WTC11 (cell line): ENCODE results near the gene SUPT3H. TPM values are rescaled to one million over a fixed set of nuclear protein-coding genes. Genes with fewer than 3 reads are reported as not detected.

ENCODE experiments used
- ATAC-seq: fragments of 200-7000 bp; cut with Tn5 transposase; 2 replicates; pipeline ENCODE4 v1.10.0; 2021; ENCODE audit warnings: mild to moderate bottlenecking, moderate library complexity
- CTCF ChIA-PET: fragments of 300-600 bp; sonication (Branson Sonifier 250); formaldehyde crosslinking; loops from one replicate; lab custom pipeline; 2021; ENCODE audit warnings: antibody characterized with exemption; lab: Charles Lee
- POLR2A ChIA-PET: fragments of 350-600 bp; sonication (Branson Sonifier 250); formaldehyde crosslinking; loops from one replicate; lab custom pipeline; 2021; ENCODE audit warnings: antibody characterized with exemption; lab: Charles Lee
- DNase-seq: peaks from one replicate; pipeline ENCODE4 v3.0.0; 2021; ENCODE audit warnings: low spot score
- H3K27ac Mint-ChIP-seq: 2 replicates; pipeline ENCODE4 v1.8.0; 2021; ENCODE audit warnings: mixed read lengths
- H3K27me3 Mint-ChIP-seq: 2 replicates; pipeline ENCODE4 v1.8.0; 2021; ENCODE audit warnings: low read depth, mild to moderate bottlenecking, moderate library complexity, mixed read lengths
- H3K36me3 Mint-ChIP-seq: 2 replicates; pipeline ENCODE4 v1.8.0; 2021; ENCODE audit warnings: mixed read lengths
- H3K4me1 Mint-ChIP-seq: 2 replicates; pipeline ENCODE4 v1.8.0; 2022; ENCODE audit warnings: mixed read lengths
- H3K4me3 Mint-ChIP-seq: 2 replicates; pipeline ENCODE4 v1.8.0; 2021; ENCODE audit warnings: mild to moderate bottlenecking, moderate library complexity, mixed read lengths
- H3K9me3 Mint-ChIP-seq: 2 replicates; pipeline ENCODE4 v1.8.0; 2021; ENCODE audit warnings: mixed read lengths
- ETV6 ChIP-seq: sonication (generic); formaldehyde crosslinking; IDR thresholded peaks from 2 replicates; pipeline ENCODE4 v1.8.1; 2022; ENCODE audit warnings: mild to moderate bottlenecking, missing genetic modification reagents
- FOXJ3 ChIP-seq: sonication (generic); formaldehyde crosslinking; IDR thresholded peaks from 2 replicates; pipeline ENCODE4 v1.9.0; 2021; ENCODE audit warnings: missing genetic modification reagents, mild to moderate bottlenecking, borderline replicate concordance
- IRF2 ChIP-seq: sonication (generic); formaldehyde crosslinking; IDR thresholded peaks from 2 replicates; pipeline ENCODE4 v1.8.0; 2022; ENCODE audit warnings: low read depth, missing genetic modification reagents, borderline replicate concordance
- JAZF1 ChIP-seq: fragments of 250-450 bp; sonication (Bioruptor Pico); IDR thresholded peaks from 2 replicates; pipeline ENCODE4 v1.9.0; 2021; ENCODE audit warnings: moderate library complexity, mild to moderate bottlenecking, inconsistent platforms
- NFE2L1 ChIP-seq: sonication (generic); formaldehyde crosslinking; IDR thresholded peaks from 2 replicates; pipeline ENCODE4 v1.8.1; 2023; ENCODE audit warnings: missing genetic modification reagents
- PRRX2 ChIP-seq: fragments of 250-450 bp; sonication (Bioruptor Pico); IDR thresholded peaks from 2 replicates; pipeline ENCODE4 v1.8.0; 2021; ENCODE audit warnings: mild to moderate bottlenecking
- RELA ChIP-seq: sonication (generic); formaldehyde crosslinking; IDR thresholded peaks from 2 replicates; pipeline ENCODE4 v1.8.1; 2022; ENCODE audit warnings: missing genetic modification reagents, mild to moderate bottlenecking, borderline replicate concordance
- SMAD3 ChIP-seq: sonication (generic); formaldehyde crosslinking; IDR thresholded peaks from 2 replicates; pipeline ENCODE4 v1.8.0; 2022; ENCODE audit warnings: missing genetic modification reagents, mild to moderate bottlenecking, borderline replicate concordance
- SP1 ChIP-seq: sonication (generic); formaldehyde crosslinking; conservative IDR thresholded peaks from 2 replicates; pipeline ENCODE4 v1.8.1; 2022; ENCODE audit warnings: missing genetic modification reagents
- TEAD1 ChIP-seq: sonication (generic); formaldehyde crosslinking; IDR thresholded peaks from 2 replicates; pipeline ENCODE4 v1.8.0; 2022; ENCODE audit warnings: mild to moderate bottlenecking, missing genetic modification reagents
- TEAD4 ChIP-seq: sonication (generic); formaldehyde crosslinking; IDR thresholded peaks from 2 replicates; pipeline ENCODE4 v1.8.0; 2022; ENCODE audit warnings: mild to moderate bottlenecking, missing genetic modification reagents
- TP53 ChIP-seq: sonication (generic); formaldehyde crosslinking; IDR thresholded peaks from 2 replicates; pipeline ENCODE4 v1.8.1; 2023; ENCODE audit warnings: mild to moderate bottlenecking, missing genetic modification reagents
- ZNF138 ChIP-seq: sonication (generic); formaldehyde crosslinking; conservative IDR thresholded peaks from 2 replicates; pipeline ENCODE4 v1.8.1; 2022; ENCODE audit warnings: mild to moderate bottlenecking, moderate library complexity, missing genetic modification reagents
- ZNF263 ChIP-seq: sonication (generic); formaldehyde crosslinking; IDR thresholded peaks from 2 replicates; pipeline ENCODE4 v1.8.1; 2022; ENCODE audit warnings: low read depth, mild to moderate bottlenecking, moderate library complexity, missing genetic modification reagents
- ZNF396 ChIP-seq: fragments of 250-450 bp; sonication (Bioruptor Pico); IDR thresholded peaks from 2 replicates; pipeline ENCODE4 v1.8.0; 2021; ENCODE audit warnings: mild to moderate bottlenecking, moderate library complexity, borderline replicate concordance
- ZNF423 ChIP-seq: fragments of 250-450 bp; sonication (Bioruptor Pico); IDR thresholded peaks from 2 replicates; pipeline ENCODE4 v2.1.2; 2022; ENCODE audit warnings: mild to moderate bottlenecking, moderate library complexity
- total RNA-seq: library from RNA; stranded (reverse); gene quantifications from 3 replicates; pipeline ENCODE4 v1.2.3, GENCODE V29; 2021
- TF ChIP-seq, protein P1 (sequence below): sonication (generic); formaldehyde crosslinking; IDR thresholded peaks from 2 replicates; pipeline ENCODE4 v1.8.1; 2022; ENCODE audit warnings: low read depth, missing genetic modification reagents, borderline replicate concordance
- TF ChIP-seq, protein P2 (sequence below): sonication (generic); formaldehyde crosslinking; IDR thresholded peaks from 2 replicates; pipeline ENCODE4 v1.8.0; 2022; ENCODE audit warnings: mild to moderate bottlenecking, missing genetic modification reagents
- TF ChIP-seq, protein P3 (sequence below): sonication (generic); formaldehyde crosslinking; conservative IDR thresholded peaks from 2 replicates; pipeline ENCODE4 v1.8.1; 2023; ENCODE audit warnings: mild to moderate bottlenecking, low read depth, missing genetic modification reagents, moderate library complexity
- TF ChIP-seq, protein P4 (sequence below): sonication (generic); formaldehyde crosslinking; IDR thresholded peaks from 2 replicates; pipeline ENCODE4 v1.8.1; 2023; ENCODE audit warnings: mild to moderate bottlenecking, missing genetic modification reagents, borderline replicate concordance
- TF ChIP-seq, protein P5 (sequence below): sonication (generic); formaldehyde crosslinking; IDR thresholded peaks from 2 replicates; pipeline ENCODE4 v1.8.1; 2023; ENCODE audit warnings: mild to moderate bottlenecking, missing genetic modification reagents
- TF ChIP-seq, protein P6 (sequence below): sonication (generic); formaldehyde crosslinking; IDR thresholded peaks from 2 replicates; pipeline ENCODE4 v1.8.0; 2023; ENCODE audit warnings: missing genetic modification reagents

Gene SUPT3H
- total RNA-seq, 1 experiment from 2014 or later, result 15.3 TPM

DNA sequence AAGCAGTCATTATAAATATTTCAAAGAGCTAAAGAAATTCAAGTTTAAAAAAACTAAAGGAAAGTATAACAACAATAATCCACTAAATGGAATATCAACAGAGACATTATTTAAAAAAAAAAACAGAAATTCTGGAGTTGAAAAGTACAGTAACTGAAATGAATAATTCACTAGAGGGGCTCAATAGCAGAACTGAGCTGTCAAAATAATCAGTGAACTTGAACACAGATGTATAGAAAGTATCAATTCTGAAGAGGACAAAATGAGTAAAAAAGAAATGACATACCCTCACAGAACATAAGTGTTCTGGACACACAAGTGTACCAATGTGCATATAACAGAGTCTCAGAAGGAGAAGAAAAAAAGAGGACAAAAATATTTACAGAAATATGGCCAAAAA, 241.2 kb downstream of the SUPT3H start:
- Mint-ChIP-seq H3K9me3 (peaks cover 14% of the 10 kb centered on the region), H3K27ac (no peak overlapping the region), H3K36me3 (peaks cover 5% of the 10 kb centered on the region), H3K27me3 (no peaks in the 10 kb centered on the region), H3K4me3 (no peak overlapping the region), H3K4me1 (peaks cover 11% of the 10 kb centered on the region)
- ChIA-PET CTCF (no interaction called here), POLR2A (no interaction called here)
- TF ChIP-seq NFE2L1 (CRISPR knock-in tag), result no peak
- TF ChIP-seq, protein P1, sequence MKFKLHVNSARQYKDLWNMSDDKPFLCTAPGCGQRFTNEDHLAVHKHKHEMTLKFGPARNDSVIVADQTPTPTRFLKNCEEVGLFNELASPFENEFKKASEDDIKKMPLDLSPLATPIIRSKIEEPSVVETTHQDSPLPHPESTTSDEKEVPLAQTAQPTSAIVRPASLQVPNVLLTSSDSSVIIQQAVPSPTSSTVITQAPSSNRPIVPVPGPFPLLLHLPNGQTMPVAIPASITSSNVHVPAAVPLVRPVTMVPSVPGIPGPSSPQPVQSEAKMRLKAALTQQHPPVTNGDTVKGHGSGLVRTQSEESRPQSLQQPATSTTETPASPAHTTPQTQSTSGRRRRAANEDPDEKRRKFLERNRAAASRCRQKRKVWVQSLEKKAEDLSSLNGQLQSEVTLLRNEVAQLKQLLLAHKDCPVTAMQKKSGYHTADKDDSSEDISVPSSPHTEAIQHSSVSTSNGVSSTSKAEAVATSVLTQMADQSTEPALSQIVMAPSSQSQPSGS, result no peak
- TF ChIP-seq PRRX2 (CRISPR knock-in tag), result no peak
- no peak for TF ChIP-seq TEAD4 (CRISPR knock-in tag)
- TF ChIP-seq, protein P2, sequence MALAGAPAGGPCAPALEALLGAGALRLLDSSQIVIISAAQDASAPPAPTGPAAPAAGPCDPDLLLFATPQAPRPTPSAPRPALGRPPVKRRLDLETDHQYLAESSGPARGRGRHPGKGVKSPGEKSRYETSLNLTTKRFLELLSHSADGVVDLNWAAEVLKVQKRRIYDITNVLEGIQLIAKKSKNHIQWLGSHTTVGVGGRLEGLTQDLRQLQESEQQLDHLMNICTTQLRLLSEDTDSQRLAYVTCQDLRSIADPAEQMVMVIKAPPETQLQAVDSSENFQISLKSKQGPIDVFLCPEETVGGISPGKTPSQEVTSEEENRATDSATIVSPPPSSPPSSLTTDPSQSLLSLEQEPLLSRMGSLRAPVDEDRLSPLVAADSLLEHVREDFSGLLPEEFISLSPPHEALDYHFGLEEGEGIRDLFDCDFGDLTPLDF (CRISPR knock-in tag), result no peak
- DNase-seq (no peak), ATAC-seq (no peak)

DNA sequence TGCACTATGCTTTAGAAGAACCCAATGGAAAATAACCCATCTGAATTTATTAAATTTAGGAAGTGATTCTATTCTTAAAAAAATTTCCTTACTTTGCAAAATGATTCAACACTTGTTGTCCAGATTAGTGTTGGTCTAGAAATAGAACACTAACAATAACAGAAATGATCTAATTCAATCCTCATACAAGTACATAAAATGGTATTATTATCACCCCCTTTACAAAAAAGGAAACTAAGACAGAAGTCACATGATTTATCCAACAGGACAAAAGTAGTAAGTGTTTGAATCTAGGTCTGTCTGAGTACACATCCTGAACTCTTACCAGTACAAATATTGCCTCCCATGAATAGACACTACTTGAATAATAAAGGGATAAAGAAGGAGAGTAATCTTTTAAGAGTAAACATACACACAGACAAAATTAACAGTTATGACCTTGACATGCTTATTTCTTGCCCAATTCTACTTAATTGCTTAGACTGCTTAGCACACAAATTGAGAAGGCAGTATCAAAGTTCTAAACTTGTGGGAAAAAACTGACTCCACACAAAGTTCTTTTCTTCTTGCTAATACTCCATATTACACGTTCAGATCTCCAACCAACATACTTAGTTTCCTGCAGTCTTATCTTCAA, 245.0 kb downstream of the SUPT3H start:
- H3K4me3 Mint-ChIP-seq, result no peak overlapping the region
- CTCF ChIA-PET, result no interaction called here
- POLR2A ChIA-PET, result interaction anchor here (0.6 kb wide), 1 partner anchor 10 kb away, joined by 4 read pairs; no protein-coding TSS in a partner anchor

DNA sequence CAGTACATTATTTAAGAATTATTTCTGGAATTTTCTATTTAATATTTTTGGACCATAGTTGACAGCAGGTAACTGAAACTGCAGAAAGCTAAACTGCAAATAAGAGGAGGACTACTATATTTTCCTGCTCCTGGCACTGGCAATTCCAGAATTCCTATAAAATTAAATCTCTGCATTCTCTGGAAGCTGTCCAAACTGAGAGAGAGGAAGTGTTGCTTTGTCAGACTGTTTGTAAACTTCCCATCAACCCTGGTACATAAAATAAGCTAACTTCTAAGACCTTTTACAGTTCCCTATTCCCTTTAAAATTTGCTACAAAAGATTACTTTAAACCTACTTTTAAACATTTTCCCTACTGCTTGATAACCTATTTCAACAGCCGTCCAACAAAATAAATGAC, 245.7 kb downstream of the SUPT3H start:
- H3K27me3 Mint-ChIP-seq, result no peaks in the 10 kb centered on the region
- H3K36me3 Mint-ChIP-seq, result peaks cover 5% of the 10 kb centered on the region
- ChIA-PET POLR2A (no interaction called here), CTCF (no interaction called here)
- H3K4me1 Mint-ChIP-seq, result peaks cover 4% of the 10 kb centered on the region
- no peak overlapping the region for H3K27ac Mint-ChIP-seq
- H3K4me3 Mint-ChIP-seq, result no peak overlapping the region
- DNase-seq (no peak), ATAC-seq (no peak)
- H3K9me3 Mint-ChIP-seq, result peaks cover 12% of the 10 kb centered on the region
- TF ChIP-seq SMAD3 (CRISPR knock-in tag) (no peak), SP1 (no peak), IRF2 (CRISPR knock-in tag) (no peak), FOXJ3 (CRISPR knock-in tag) (no peak), TEAD1 (CRISPR knock-in tag) (no peak), ETV6 (CRISPR knock-in tag) (no peak), TP53 (no peak)
- TF ChIP-seq, protein P3, sequence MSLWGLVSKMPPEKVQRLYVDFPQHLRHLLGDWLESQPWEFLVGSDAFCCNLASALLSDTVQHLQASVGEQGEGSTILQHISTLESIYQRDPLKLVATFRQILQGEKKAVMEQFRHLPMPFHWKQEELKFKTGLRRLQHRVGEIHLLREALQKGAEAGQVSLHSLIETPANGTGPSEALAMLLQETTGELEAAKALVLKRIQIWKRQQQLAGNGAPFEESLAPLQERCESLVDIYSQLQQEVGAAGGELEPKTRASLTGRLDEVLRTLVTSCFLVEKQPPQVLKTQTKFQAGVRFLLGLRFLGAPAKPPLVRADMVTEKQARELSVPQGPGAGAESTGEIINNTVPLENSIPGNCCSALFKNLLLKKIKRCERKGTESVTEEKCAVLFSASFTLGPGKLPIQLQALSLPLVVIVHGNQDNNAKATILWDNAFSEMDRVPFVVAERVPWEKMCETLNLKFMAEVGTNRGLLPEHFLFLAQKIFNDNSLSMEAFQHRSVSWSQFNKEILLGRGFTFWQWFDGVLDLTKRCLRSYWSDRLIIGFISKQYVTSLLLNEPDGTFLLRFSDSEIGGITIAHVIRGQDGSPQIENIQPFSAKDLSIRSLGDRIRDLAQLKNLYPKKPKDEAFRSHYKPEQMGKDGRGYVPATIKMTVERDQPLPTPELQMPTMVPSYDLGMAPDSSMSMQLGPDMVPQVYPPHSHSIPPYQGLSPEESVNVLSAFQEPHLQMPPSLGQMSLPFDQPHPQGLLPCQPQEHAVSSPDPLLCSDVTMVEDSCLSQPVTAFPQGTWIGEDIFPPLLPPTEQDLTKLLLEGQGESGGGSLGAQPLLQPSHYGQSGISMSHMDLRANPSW, result no peak
- TF ChIP-seq, protein P4, sequence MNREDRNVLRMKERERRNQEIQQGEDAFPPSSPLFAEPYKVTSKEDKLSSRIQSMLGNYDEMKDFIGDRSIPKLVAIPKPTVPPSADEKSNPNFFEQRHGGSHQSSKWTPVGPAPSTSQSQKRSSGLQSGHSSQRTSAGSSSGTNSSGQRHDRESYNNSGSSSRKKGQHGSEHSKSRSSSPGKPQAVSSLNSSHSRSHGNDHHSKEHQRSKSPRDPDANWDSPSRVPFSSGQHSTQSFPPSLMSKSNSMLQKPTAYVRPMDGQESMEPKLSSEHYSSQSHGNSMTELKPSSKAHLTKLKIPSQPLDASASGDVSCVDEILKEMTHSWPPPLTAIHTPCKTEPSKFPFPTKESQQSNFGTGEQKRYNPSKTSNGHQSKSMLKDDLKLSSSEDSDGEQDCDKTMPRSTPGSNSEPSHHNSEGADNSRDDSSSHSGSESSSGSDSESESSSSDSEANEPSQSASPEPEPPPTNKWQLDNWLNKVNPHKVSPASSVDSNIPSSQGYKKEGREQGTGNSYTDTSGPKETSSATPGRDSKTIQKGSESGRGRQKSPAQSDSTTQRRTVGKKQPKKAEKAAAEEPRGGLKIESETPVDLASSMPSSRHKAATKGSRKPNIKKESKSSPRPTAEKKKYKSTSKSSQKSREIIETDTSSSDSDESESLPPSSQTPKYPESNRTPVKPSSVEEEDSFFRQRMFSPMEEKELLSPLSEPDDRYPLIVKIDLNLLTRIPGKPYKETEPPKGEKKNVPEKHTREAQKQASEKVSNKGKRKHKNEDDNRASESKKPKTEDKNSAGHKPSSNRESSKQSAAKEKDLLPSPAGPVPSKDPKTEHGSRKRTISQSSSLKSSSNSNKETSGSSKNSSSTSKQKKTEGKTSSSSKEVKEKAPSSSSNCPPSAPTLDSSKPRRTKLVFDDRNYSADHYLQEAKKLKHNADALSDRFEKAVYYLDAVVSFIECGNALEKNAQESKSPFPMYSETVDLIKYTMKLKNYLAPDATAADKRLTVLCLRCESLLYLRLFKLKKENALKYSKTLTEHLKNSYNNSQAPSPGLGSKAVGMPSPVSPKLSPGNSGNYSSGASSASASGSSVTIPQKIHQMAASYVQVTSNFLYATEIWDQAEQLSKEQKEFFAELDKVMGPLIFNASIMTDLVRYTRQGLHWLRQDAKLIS (CRISPR knock-in tag), result no peak
- TF ChIP-seq, protein P5, sequence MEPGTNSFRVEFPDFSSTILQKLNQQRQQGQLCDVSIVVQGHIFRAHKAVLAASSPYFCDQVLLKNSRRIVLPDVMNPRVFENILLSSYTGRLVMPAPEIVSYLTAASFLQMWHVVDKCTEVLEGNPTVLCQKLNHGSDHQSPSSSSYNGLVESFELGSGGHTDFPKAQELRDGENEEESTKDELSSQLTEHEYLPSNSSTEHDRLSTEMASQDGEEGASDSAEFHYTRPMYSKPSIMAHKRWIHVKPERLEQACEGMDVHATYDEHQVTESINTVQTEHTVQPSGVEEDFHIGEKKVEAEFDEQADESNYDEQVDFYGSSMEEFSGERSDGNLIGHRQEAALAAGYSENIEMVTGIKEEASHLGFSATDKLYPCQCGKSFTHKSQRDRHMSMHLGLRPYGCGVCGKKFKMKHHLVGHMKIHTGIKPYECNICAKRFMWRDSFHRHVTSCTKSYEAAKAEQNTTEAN (CRISPR knock-in tag), result no peak
- TF ChIP-seq, protein P6, sequence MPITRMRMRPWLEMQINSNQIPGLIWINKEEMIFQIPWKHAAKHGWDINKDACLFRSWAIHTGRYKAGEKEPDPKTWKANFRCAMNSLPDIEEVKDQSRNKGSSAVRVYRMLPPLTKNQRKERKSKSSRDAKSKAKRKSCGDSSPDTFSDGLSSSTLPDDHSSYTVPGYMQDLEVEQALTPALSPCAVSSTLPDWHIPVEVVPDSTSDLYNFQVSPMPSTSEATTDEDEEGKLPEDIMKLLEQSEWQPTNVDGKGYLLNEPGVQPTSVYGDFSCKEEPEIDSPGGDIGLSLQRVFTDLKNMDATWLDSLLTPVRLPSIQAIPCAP (CRISPR knock-in tag), result no peak

More for the DNA sequence above, 245.0 kb downstream of the SUPT3H start:
- DNase-seq, result no peak
- ATAC-seq, result no peak
- no peaks in the 10 kb centered on the region for H3K27me3 Mint-ChIP-seq
- H3K9me3 Mint-ChIP-seq, result peaks cover 14% of the 10 kb centered on the region
- TF ChIP-seq, protein P5 (CRISPR knock-in tag), result no peak
- TF ChIP-seq RELA (CRISPR knock-in tag) (no peak), ZNF396 (CRISPR knock-in tag) (no peak), ZNF138 (CRISPR knock-in tag) (no peak), JAZF1 (CRISPR knock-in tag) (no peak), ZNF423 (CRISPR knock-in tag) (no peak), ZNF263 (CRISPR knock-in tag) (no peak)
- TF ChIP-seq, all 79 proteins: peak for 0
- no peak overlapping the region for H3K27ac Mint-ChIP-seq
- H3K36me3 Mint-ChIP-seq, result peaks cover 5% of the 10 kb centered on the region
- H3K4me1 Mint-ChIP-seq, result peaks cover 4% of the 10 kb centered on the region
